Transverse colon (tissue), 4 donors: ENCODE data around the gene PRKCZ. TPM values are rescaled to one million over a fixed set of nuclear protein-coding genes. Genes with fewer than 3 reads are reported as not detected.
A peak's percentile ranks its signal among the peaks of the same experiment; 100 is the strongest.
"Not testable (repeated sequence)": the region's sequence is repeated elsewhere in the genome, so short reads cannot be mapped to it uniquely, and the experiment has no call there.

Experiments
- DNase-seq: peaks from one replicate; pipeline ENCODE4 v3.0.0-alpha.2; 2019
- H3K27ac ChIP-seq, 4 donors: fragments of 200-600 bp; sonication (generic); 2 replicates each; pipeline ENCODE4 v1.5.1; 2016 to 2018; ENCODE audit warnings: inconsistent platforms in 4 of 4
- H3K27me3 ChIP-seq: fragments of 200-600 bp; sonication (generic); 2 replicates; pipeline ENCODE4 v1.5.1; 2017; ENCODE audit warnings: inconsistent platforms
- H3K36me3 ChIP-seq, 4 donors: fragments of 200-600 bp; sonication (generic); 2 replicates each; pipeline ENCODE4 v1.5.1; 2017 to 2019; ENCODE audit warnings: inconsistent platforms in 4 of 4
- H3K4me1 ChIP-seq, 4 donors: fragments of 200-600 bp; sonication (generic); 2 replicates each; pipeline ENCODE4 v1.5.1; 2017 to 2020; ENCODE audit warnings: inconsistent platforms in 4 of 4
- H3K4me3 ChIP-seq, 4 donors: fragments of 200-600 bp; sonication (generic); 1 replicate in 1 of 4; 2 replicates in 3 of 4; pipeline versions ENCODE4 v1.5.1 to v1.6.1; 2017 to 2019; ENCODE audit warnings: inconsistent platforms in 4 of 4
- H3K9me3 ChIP-seq, 2 donors: fragments of 200-600 bp; sonication (generic); 2 replicates each; pipeline ENCODE4 v1.5.1; 2017 to 2019; ENCODE audit warnings: inconsistent platforms in 2 of 2
- EP300 ChIP-seq: sonication (generic); formaldehyde crosslinking; IDR thresholded peaks from one replicate; pipeline ENCODE4 v1.6.1; 2017; ENCODE audit warnings: antibody characterized with exemption, low read depth
- POLR2A ChIP-seq: fragments of 450-650 bp; IDR thresholded peaks from one replicate; pipeline ENCODE4 v1.6.1; 2016; ENCODE audit warnings: antibody characterized with exemption, mild to moderate bottlenecking, moderate library complexity
- POLR2AphosphoS5 ChIP-seq, 3 donors: sonication (generic); formaldehyde crosslinking; IDR thresholded peaks; one replicate each; pipeline ENCODE4 v1.6.1; 2016; ENCODE audit warnings: antibody characterized with exemption in 3 of 3
- WGBS, 2 donors: methylation state at CpG; one replicate each; pipeline ENCODE4 v1.1.5; 2018; ENCODE audit warnings: low coverage in 1 of 2; 5-methylcytosine and 5-hydroxymethylcytosine counted together
- in situ Hi-C, 4 donors: fragments of 200-750 bp; cut with MboI; loops; one replicate each; pipeline versions ENCODE4 v1.15.0 to v1.15.1; 2017; ENCODE audit warnings: low sequenced_read_pairs in 3 of 4, low pct_ligation_motif_present in 1 of 4, low pct_unique_long_range_greater_than_20kb in 1 of 4
- intact Hi-C: fragments of 100-400 bp; cut with DNase I; formaldehyde crosslinking; loops from one replicate; pipeline ENCODE4 v1.15.1; 2023; ENCODE audit warnings: low total_unique reads
- total RNA-seq, 4 donors: library from RNA; depleted of rRNA; stranded (reverse); fragments of >200 nt; gene quantifications; one replicate each; pipeline ENCODE4 v1.1.0, GENCODE V29; 2016
- TF ChIP-seq, protein P1 (sequence below), 5 experiments: fragments of 200-600 bp in 3 of 5; fragments of 450-650 bp in 2 of 5; sonication (generic) in 3 of 5; IDR thresholded peaks; 1 replicate in 2 of 5; 2 replicates in 3 of 5; pipeline ENCODE4 v1.5.1; 2016 to 2017; ENCODE audit warnings: antibody characterized with exemption in 5 of 5, inconsistent platforms in 3 of 5, mild to moderate bottlenecking in 2 of 5, moderate library complexity in 1 of 5

The PRKCZ gene
- total RNA-seq, 4 donors from 2014 or later = 48.6 to 96.7 (median 54.4) TPM

DNA sequence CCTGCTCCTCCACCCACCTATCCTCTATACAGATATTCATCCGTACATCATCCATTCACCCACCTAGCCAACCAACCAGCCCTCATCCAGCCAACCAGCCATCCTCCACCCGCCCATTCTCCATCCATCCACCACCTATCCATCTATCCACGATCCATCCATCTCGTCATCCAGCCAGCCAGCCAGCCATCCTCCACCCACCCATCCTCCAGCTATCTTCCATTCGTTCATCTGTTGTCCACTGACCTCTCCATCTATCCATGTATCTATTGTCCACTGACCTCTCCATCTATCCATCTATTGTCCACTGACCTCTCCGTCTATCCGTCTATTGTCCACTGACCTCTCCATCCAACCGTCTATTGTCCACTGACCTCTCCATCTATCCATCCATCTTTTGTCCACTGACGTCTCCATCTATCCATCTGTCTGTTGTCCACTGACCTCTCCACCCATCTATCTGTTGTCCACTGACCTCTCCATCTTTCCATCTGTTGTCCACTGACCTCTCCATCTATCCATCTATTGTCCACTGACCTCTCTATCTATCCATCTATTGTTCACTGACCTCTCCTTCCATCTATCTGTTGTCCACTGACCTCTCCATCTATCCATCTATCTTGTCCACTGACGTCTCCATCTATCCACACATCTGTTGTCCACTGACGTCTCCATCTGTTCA, 96.8 kb downstream of the PRKCZ start:
- Histone ChIP-seq H3K4me1 (no peaks in the 10 kb centered on the region), H3K27me3 (no peaks in the 10 kb centered on the region), H3K27ac (no peak overlapping the region), H3K9me3 (no peaks in the 10 kb centered on the region), H3K36me3 (no peaks in the 10 kb centered on the region), H3K4me3 (no peak overlapping the region)
- TF ChIP-seq POLR2A (no peak), POLR2AphosphoS5 (IDR thresholded peaks at IDR 0.05) (no peak), EP300 (no peak)
- 86 to 92% methylated on average over 11 of the region's 11 CpGs for WGBS, 2 donors
- intact Hi-C loops (no loop called here), in situ Hi-C loops (no loop called here)
- no peak for DNase-seq

DNA sequence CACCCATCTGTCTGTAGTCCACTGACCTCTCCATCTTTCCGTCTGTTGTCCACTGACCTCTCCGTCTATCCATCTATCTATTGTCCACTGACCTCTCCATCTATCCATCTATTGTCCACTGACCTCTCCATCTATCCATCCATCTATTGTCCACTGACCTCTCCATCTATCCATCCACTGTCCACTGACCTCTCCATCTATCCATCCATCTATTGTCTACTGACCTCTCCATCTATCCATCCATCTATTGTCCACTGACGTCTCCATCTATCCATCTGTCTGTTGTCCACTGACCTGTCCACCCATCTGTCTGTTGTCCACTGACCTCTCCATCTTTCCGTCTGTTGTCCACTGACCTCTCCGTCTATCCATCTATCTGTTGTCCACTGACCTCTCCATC, 97.7 kb downstream of the PRKCZ start:
- intact Hi-C loops, H3K4me1 ChIP-seq, H3K4me3 ChIP-seq, H3K9me3 ChIP-seq, H3K27ac ChIP-seq, H3K36me3 ChIP-seq, in situ Hi-C loops, H3K27me3 ChIP-seq, DNase-seq: not testable (repeated sequence)
- 91 to 96% methylated on average over 5 of the region's 5 CpGs for WGBS, 2 donors

DNA sequence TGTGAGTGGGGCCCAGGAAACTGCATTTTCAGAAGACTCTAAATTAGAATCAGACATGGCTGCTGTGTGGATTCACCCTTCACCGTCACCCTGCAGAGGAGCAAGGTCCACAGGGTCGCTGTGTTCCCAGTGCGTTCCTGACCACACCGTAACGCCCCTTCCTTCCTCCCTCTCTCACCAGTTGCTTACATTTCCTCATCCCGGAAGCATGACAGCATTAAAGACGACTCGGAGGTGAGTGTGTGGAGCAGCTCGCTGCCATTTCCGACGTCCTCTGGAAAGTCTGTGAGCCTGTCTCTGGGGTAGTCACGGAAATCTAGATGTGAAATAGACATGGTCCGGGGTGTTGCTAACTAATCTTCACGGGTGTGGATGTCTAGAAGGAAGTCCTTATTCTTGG, 98.5 kb downstream of the PRKCZ start:
- peak; percentile 27 for TF ChIP-seq POLR2A
- TF ChIP-seq EP300 = no peak
- peak in 1 of 3 donors; percentile 38 for TF ChIP-seq POLR2AphosphoS5 (IDR thresholded peaks at IDR 0.05)
- no peaks in the 10 kb centered on the region for H3K27me3 ChIP-seq
- DNase-seq = peak; percentile 31
- no peak overlapping the region for H3K27ac ChIP-seq
- in situ Hi-C loops (no loop called here), intact Hi-C loops (no loop called here)
- no peaks in the 10 kb centered on the region for H3K4me1 ChIP-seq
- WGBS, 2 donors = 56 to 96% methylated on average over 4 to 14 of the region's 14 CpGs
- no peak overlapping the region for H3K4me3 ChIP-seq
- no peaks in the 10 kb centered on the region for H3K9me3 ChIP-seq
- no peaks in the 10 kb centered on the region for H3K36me3 ChIP-seq

DNA sequence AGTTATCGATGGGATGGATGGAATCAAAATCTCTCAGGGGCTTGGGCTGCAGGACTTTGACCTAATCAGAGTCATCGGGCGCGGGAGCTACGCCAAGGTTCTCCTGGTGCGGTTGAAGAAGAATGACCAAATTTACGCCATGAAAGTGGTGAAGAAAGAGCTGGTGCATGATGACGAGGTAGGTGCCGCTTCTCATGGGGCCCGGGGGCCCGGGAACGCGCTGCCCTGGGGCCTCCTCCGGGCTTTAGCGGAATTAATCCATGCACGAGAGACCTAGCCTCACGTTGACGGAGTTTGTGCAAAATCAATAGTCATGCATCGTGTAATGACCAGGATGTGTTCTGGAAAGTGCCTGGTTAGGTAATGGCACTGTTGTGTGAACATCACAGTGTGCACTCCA, 100.6 kb downstream of the PRKCZ start:
- no peaks in the 10 kb centered on the region for H3K36me3 ChIP-seq
- DNase-seq = no peak
- H3K27ac ChIP-seq = no peak overlapping the region
- TF ChIP-seq EP300 = no peak
- TF ChIP-seq, protein P1, sequence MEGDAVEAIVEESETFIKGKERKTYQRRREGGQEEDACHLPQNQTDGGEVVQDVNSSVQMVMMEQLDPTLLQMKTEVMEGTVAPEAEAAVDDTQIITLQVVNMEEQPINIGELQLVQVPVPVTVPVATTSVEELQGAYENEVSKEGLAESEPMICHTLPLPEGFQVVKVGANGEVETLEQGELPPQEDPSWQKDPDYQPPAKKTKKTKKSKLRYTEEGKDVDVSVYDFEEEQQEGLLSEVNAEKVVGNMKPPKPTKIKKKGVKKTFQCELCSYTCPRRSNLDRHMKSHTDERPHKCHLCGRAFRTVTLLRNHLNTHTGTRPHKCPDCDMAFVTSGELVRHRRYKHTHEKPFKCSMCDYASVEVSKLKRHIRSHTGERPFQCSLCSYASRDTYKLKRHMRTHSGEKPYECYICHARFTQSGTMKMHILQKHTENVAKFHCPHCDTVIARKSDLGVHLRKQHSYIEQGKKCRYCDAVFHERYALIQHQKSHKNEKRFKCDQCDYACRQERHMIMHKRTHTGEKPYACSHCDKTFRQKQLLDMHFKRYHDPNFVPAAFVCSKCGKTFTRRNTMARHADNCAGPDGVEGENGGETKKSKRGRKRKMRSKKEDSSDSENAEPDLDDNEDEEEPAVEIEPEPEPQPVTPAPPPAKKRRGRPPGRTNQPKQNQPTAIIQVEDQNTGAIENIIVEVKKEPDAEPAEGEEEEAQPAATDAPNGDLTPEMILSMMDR (IDR thresholded peaks at IDR 0.05) = no peak
- no peak for TF ChIP-seq POLR2AphosphoS5 (IDR thresholded peaks at IDR 0.05)
- TF ChIP-seq POLR2A = no peak
- intact Hi-C loops (no loop called here), in situ Hi-C loops (no loop called here)
- 80 to 89% methylated on average over 9 to 19 of the region's 19 CpGs for WGBS, 2 donors
- no peaks in the 10 kb centered on the region for H3K9me3 ChIP-seq
- H3K4me1 ChIP-seq = no peaks in the 10 kb centered on the region
- H3K4me3 ChIP-seq = no peak overlapping the region
- no peaks in the 10 kb centered on the region for H3K27me3 ChIP-seq

DNA sequence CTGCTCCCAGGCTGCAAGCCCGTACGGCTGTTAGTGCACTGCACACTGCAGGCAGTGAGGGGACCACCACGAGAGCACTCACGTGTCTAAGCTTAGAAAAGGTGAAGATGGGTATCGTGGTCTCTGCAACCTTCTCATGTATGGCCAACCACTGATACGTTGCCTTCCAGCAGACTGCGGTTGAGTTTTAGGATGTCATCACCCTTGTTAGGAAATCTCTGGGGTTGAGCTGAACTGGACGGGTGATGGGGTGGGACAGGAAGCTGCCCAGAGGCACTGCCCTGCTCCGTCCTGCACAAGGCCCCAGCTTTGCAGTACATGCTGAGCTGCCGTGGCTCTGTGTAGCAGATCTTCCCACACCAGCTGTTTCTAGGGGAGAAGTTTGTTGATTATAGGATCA, 101.0 kb downstream of the PRKCZ start:
- TF ChIP-seq EP300 = no peak
- no peak for TF ChIP-seq POLR2AphosphoS5 (IDR thresholded peaks at IDR 0.05)
- TF ChIP-seq, protein P1 (IDR thresholded peaks at IDR 0.05) = no peak
- TF ChIP-seq POLR2A = no peak
- Histone ChIP-seq H3K27me3 (no peaks in the 10 kb centered on the region), H3K4me1 (no peaks in the 10 kb centered on the region), H3K4me3 (no peak overlapping the region), H3K36me3 (no peaks in the 10 kb centered on the region), H3K9me3 (no peaks in the 10 kb centered on the region), H3K27ac (no peak overlapping the region)
- DNase-seq = no peak
- intact Hi-C loops = no loop called here
- in situ Hi-C loops = no loop called here
- 60 to 79% methylated on average over 1 to 10 of the region's 10 CpGs for WGBS, 2 donors
